H1 (cell line): Measurements from ENCODE around the gene CIT. TPM values are rescaled to one million over a fixed set of nuclear protein-coding genes. Genes with fewer than 3 reads are reported as not detected.

Experiments used
- CTCF ChIA-PET: fragments of 300-600 bp; sonication (Branson Sonifier 250); formaldehyde crosslinking; loops from one replicate; lab custom pipeline; 2021; ENCODE audit not compliant: partially characterized antibody; lab: Charles Lee
- POLR2A ChIA-PET: fragments of 300-600 bp; sonication (Branson Sonifier 250); formaldehyde crosslinking; loops from one replicate; lab custom pipeline; 2021; ENCODE audit warnings: inconsistent platforms; ENCODE audit not compliant: partially characterized antibody; lab: Charles Lee
- DNase-seq, 2 experiments: peaks; one replicate each; pipeline versions ENCODE4 v3.0.0 to v3.0.0-alpha.2; 2010 to 2022; ENCODE audit warnings: low spot score in 2 of 2, low read depth in 1 of 2, mixed read lengths in 1 of 2
- FAIRE-seq: peaks from 2 replicates; lab custom pipeline; 2011; peaks lifted over from hg19 to GRCh38; lab: Jason Lieb, UNC
- H2AFZ ChIP-seq: 2 replicates; pipeline ENCODE4 v1.8.1; 2012; ENCODE audit warnings: low read length, inconsistent platforms
- H2AK5ac ChIP-seq: 2 replicates; pipeline ENCODE4 v1.6.1; 2013; ENCODE audit warnings: low read depth, low read length
- H2BK120ac ChIP-seq: replicated peaks from 2 replicates; pipeline ENCODE3; 2013; ENCODE audit warnings: low read depth, low read length, inconsistent platforms
- H2BK12ac ChIP-seq: 2 replicates; pipeline ENCODE4 v1.6.1; 2013; ENCODE audit warnings: low read depth, low read length
- H2BK15ac ChIP-seq: 2 replicates; pipeline ENCODE4 v1.6.1; 2013; ENCODE audit warnings: low read length
- H2BK20ac ChIP-seq: 2 replicates; pipeline ENCODE4 v1.6.1; 2013; ENCODE audit warnings: low read length
- H2BK5ac ChIP-seq: 2 replicates; pipeline ENCODE4 v1.6.1; 2013; ENCODE audit warnings: low read depth, low read length
- H3K14ac ChIP-seq: 2 replicates; pipeline ENCODE4 v1.6.1; 2013; ENCODE audit warnings: inconsistent platforms; ENCODE audit not compliant: insufficient read length
- H3K18ac ChIP-seq: 2 replicates; pipeline ENCODE4 v1.6.1; 2013; ENCODE audit warnings: low read length; ENCODE audit errors: extremely low read depth
- H3K23ac ChIP-seq: 2 replicates; pipeline ENCODE4 v1.6.1; 2013; ENCODE audit warnings: inconsistent platforms; ENCODE audit not compliant: insufficient read length
- H3K23me2 ChIP-seq: 2 replicates; pipeline ENCODE4 v1.6.1; 2013; ENCODE audit warnings: low read depth, low read length
- H3K27ac ChIP-seq: 2 replicates; pipeline ENCODE4 v1.6.1; 2011; ENCODE audit warnings: low read depth, low read length, inconsistent platforms
- H3K27me3 ChIP-seq, 4 experiments: replicated peaks in 1 of 4; 1 replicate in 1 of 4; 2 replicates in 3 of 4; pipeline versions ENCODE4 v1.6.1 to v1.8.1; 2011 to 2013; ENCODE audit warnings: low read length in 3 of 4, mild to moderate bottlenecking in 3 of 4, inconsistent platforms in 2 of 4, mixed read lengths in 2 of 4, moderate library complexity in 1 of 4; ENCODE audit not compliant: control insufficient read depth in 3 of 4, insufficient read depth in 3 of 4; ENCODE audit errors: extremely low read depth in 1 of 4
- H3K36me3 ChIP-seq, 4 experiments: 2 replicates each; pipeline versions ENCODE4 v1.6.1 to v1.8.1; 2011 to 2013; ENCODE audit warnings: mild to moderate bottlenecking in 4 of 4, low read length in 3 of 4, moderate library complexity in 2 of 4, control low read depth in 1 of 4, inconsistent platforms in 1 of 4; ENCODE audit not compliant: insufficient read depth in 4 of 4, control insufficient read depth in 2 of 4
- H3K4ac ChIP-seq: replicated peaks from 2 replicates; pipeline ENCODE3; 2013; ENCODE audit warnings: low read length, low read depth, mixed read lengths, inconsistent platforms; ENCODE audit not compliant: insufficient read length
- H3K4me1 ChIP-seq, 4 experiments: replicated peaks in 1 of 4; 1 replicate in 1 of 4; 2 replicates in 3 of 4; pipeline versions ENCODE4 v1.6.1 to v1.8.1; 2011 to 2013; ENCODE audit warnings: low read length in 3 of 4, inconsistent platforms in 2 of 4, mixed read lengths in 1 of 4; ENCODE audit not compliant: insufficient read depth in 4 of 4, control insufficient read depth in 3 of 4
- H3K4me2 ChIP-seq, 2 experiments: 2 replicates each; pipeline versions ENCODE4 v1.6.1 to v1.8.1; 2011 to 2013; ENCODE audit warnings: low read depth in 2 of 2, low read length in 2 of 2, control low read depth in 1 of 2, inconsistent platforms in 1 of 2, mild to moderate bottlenecking in 1 of 2; ENCODE audit not compliant: insufficient read depth in 1 of 2
- H3K4me3 ChIP-seq, 4 experiments: fragments of 200-600, 300-600 bp in 1 of 4; sonication (generic), shearing (Covaris generic), sonication (Bioruptor Twin) in 1 of 4; 2 replicates each; pipeline versions ENCODE4 v1.5.1 to v1.8.1; 2011 to 2016; ENCODE audit warnings: low read length in 4 of 4, low read depth in 3 of 4, control low read depth in 2 of 4, inconsistent platforms in 2 of 4, mild to moderate bottlenecking in 2 of 4, mixed read lengths in 1 of 4, moderate library complexity in 1 of 4; ENCODE audit not compliant: insufficient read depth in 2 of 4; ENCODE audit errors: extremely low read depth in 1 of 4
- H3K56ac ChIP-seq: replicated peaks from 2 replicates; pipeline ENCODE3; 2013; ENCODE audit warnings: low read depth, mild to moderate bottlenecking, mixed read lengths, low read length, inconsistent platforms; ENCODE audit not compliant: insufficient read length
- H3K79me1 ChIP-seq: 2 replicates; pipeline ENCODE4 v1.6.1; 2013; ENCODE audit warnings: low read depth, low read length, control low read depth
- H3K79me2 ChIP-seq, 2 experiments: 2 replicates each; pipeline versions ENCODE4 v1.6.1 to v1.8.1; 2012 to 2013; ENCODE audit warnings: low read length in 2 of 2, mild to moderate bottlenecking in 2 of 2, inconsistent platforms in 1 of 2; ENCODE audit not compliant: insufficient read depth in 2 of 2, control insufficient read depth in 1 of 2
- H3K9ac ChIP-seq, 4 experiments: replicated peaks in 1 of 4; 1 replicate in 1 of 4; 2 replicates in 3 of 4; pipeline versions ENCODE4 v1.6.1 to v1.8.1; 2011 to 2013; ENCODE audit warnings: low read depth in 3 of 4, low read length in 3 of 4, control low read depth in 2 of 4, mild to moderate bottlenecking in 2 of 4, moderate library complexity in 2 of 4, inconsistent platforms in 1 of 4; ENCODE audit errors: extremely low read depth in 1 of 4
- H3K9me3 ChIP-seq, 2 experiments: 2 replicates each; pipeline versions ENCODE4 v1.6.1 to v1.8.1; 2012 to 2013; ENCODE audit warnings: mild to moderate bottlenecking in 2 of 2, moderate library complexity in 2 of 2, control low read depth in 1 of 2, inconsistent platforms in 1 of 2, low read depth in 1 of 2, low read length in 1 of 2, mixed read lengths in 1 of 2; ENCODE audit not compliant: insufficient read depth in 2 of 2
- H4K20me1 ChIP-seq, 2 experiments: replicated peaks in 1 of 2; 2 replicates each; pipeline versions ENCODE3 to v1.8.1; 2011 to 2013; ENCODE audit warnings: inconsistent platforms in 2 of 2, low read length in 2 of 2, mild to moderate bottlenecking in 1 of 2; ENCODE audit not compliant: insufficient read depth in 2 of 2, control insufficient read depth in 1 of 2
- H4K5ac ChIP-seq: 2 replicates; pipeline ENCODE4 v1.6.1; 2013; ENCODE audit warnings: low read length, low read depth, mixed read lengths, inconsistent platforms; ENCODE audit not compliant: insufficient read length
- H4K8ac ChIP-seq: 2 replicates; pipeline ENCODE4 v1.8.0; 2013; ENCODE audit warnings: mild to moderate bottlenecking, moderate library complexity, low read length, inconsistent platforms; ENCODE audit not compliant: insufficient read depth; ENCODE audit errors: extremely low read depth
- H4K91ac ChIP-seq: replicated peaks from 2 replicates; pipeline ENCODE3; 2013; ENCODE audit warnings: low read length, mixed read lengths, inconsistent platforms; ENCODE audit not compliant: insufficient read length
- ASH2L ChIP-seq: fragments of 200-600, 300-600 bp; sonication (generic); IDR thresholded peaks from one replicate; pipeline ENCODE4 v1.7.1; 2017; ENCODE audit warnings: low read length
- CBX8 ChIP-seq: fragments of 300-800, 300-1000 bp; sonication (generic); IDR thresholded peaks from 2 replicates; pipeline ENCODE4 v1.7.1; 2016; ENCODE audit warnings: low read depth, low read length, borderline replicate concordance
- EGR1 ChIP-seq: IDR thresholded peaks from 2 replicates; pipeline ENCODE4 v1.6.1; 2011; ENCODE audit warnings: low read depth, low read length, borderline replicate concordance
- GTF2F1 ChIP-seq: IDR thresholded peaks from 2 replicates; pipeline ENCODE4 v1.6.1; 2012; ENCODE audit warnings: low read depth, low read length, improper control_type of control experiment, borderline replicate concordance
- JUND ChIP-seq: IDR thresholded peaks from 2 replicates; pipeline ENCODE4 v1.6.1; 2011; ENCODE audit warnings: mild to moderate bottlenecking, improper control_type of control experiment, low read length
- SAP30 ChIP-seq: fragments of 300-600 bp; sonication (generic); IDR thresholded peaks from 2 replicates; pipeline ENCODE4 v1.7.1; 2012; ENCODE audit warnings: low read length, moderate library complexity, mild to moderate bottlenecking, inconsistent platforms; ENCODE audit not compliant: insufficient read depth, insufficient replicate concordance
- SIN3A ChIP-seq, 2 experiments: IDR thresholded peaks in 1 of 2; conservative IDR thresholded peaks in 1 of 2; 2 replicates each; pipeline ENCODE4 v1.6.1; 2011 to 2012; ENCODE audit warnings: low read length in 2 of 2, improper control_type of control experiment in 1 of 2, low read depth in 1 of 2, mild to moderate bottlenecking in 1 of 2
- TBP ChIP-seq: IDR thresholded peaks from 2 replicates; pipeline ENCODE4 v1.6.1; 2011; ENCODE audit warnings: low read depth, low read length, improper control_type of control experiment
- TCF12 ChIP-seq: IDR thresholded peaks from 2 replicates; pipeline ENCODE4 v1.6.1; 2011; ENCODE audit warnings: low read depth, mild to moderate bottlenecking, low read length
- TEAD4 ChIP-seq: IDR thresholded peaks from 2 replicates; pipeline ENCODE4 v1.6.1; 2012; ENCODE audit warnings: low read depth, low read length, inconsistent platforms, mixed read lengths
- WGBS, 2 experiments: shearing (Covaris generic) in 1 of 2; methylation state at CpG; one replicate each; pipeline versions ENCODE4 v1.1.6 to v1.1.7; 2013 to 2015; ENCODE audit warnings: low lambda C conversion rate in 2 of 2, mixed read lengths in 2 of 2, inconsistent platforms in 1 of 2, low coverage in 1 of 2, missing lambda C conversion rate in 1 of 2; ENCODE audit not compliant: insufficient replicate concordance in 2 of 2, insufficient coverage in 1 of 2, insufficient read length in 1 of 2; ENCODE audit errors: extremely low coverage in 1 of 2, missing lambda C conversion rate in 1 of 2; 5-methylcytosine and 5-hydroxymethylcytosine counted together
- polyA plus RNA-seq, 7 experiments: library from polyadenylated mRNA; depleted of rRNA in 3 of 7; stranded (reverse) in 5 of 7; unstranded in 2 of 7; fragments of >200 nt in 5 of 7; fragments of 200-250 nt in 2 of 7; gene quantifications; 1 replicate in 5 of 7; 2 replicates in 1 of 7; 4 replicates in 1 of 7; pipeline versions ENCODE4 v1.2.1 to v1.2.3, GENCODE V29; 2011 to 2013; ENCODE audit warnings: missing spikeins in 2 of 7, mixed read lengths in 2 of 7
- total RNA-seq: library from RNA; stranded (reverse); fragmentation: NEBNext Ultra II Directional; extraction: Animal tissue kit (Norgen Biotek cat#: 25700); gene quantifications from 2 replicates; pipeline ENCODE4 v1.2.1, GENCODE V29; 2021
- TF ChIP-seq, protein P1 (sequence below): IDR thresholded peaks from 2 replicates; pipeline ENCODE4 v1.6.1; 2011; ENCODE audit warnings: low read depth, mild to moderate bottlenecking, low read length; ENCODE audit not compliant: insufficient read depth

Gene CIT
- total and polyA plus RNA-seq, 2 of the 8 experiments (the other 6 are each of a cell fraction or from before 2014, with no cell fraction given) = 17.1 to 60.9 TPM

DNA sequence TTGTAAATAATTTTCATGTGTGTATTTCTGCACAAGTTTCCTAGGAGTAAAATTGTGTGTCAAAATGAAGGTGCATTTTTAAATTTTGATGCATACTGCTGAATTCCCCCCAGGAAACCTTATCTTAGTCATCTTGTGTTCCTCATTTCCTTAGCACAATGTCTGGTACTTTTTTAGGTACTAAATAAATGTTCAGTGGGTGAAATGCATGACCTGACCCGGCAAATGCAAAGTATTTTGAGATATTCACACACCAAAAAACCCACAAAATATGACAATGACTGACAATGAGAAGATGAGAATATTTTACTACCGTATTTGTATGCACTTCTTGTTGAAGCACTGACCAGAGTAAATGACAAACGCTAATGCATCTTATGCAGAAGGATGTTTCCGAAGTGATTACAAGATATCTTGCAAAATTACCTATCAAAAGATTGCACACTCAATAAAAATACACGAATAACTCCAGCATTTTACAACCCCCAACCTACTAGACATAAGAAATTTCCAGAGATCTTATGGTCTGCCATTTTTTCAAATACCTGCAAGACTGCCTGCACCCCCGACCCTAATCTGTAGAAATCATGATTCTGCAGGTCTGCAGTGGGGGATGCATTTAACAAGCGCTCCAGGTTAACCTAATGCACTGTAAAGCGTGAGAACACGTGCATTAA, 210.1 kb downstream of the CIT start:
- no peak overlapping the region for H3K27ac ChIP-seq
- no peak overlapping the region for H4K91ac ChIP-seq
- H3K4me3 ChIP-seq = peak overlapping the region; percentile 34 to 92 (median 48); a peak in 7 of 8 replicates
- peak overlapping the region; percentile 72 to 75 for H3K4me2 ChIP-seq
- no peaks in the 10 kb centered on the region; the same call in 1 of the 2 replicates for H3K79me1 ChIP-seq
- H3K9ac ChIP-seq = no peak overlapping the region
- POLR2A ChIA-PET = interaction anchor here (0.6 to 2.7 kb wide), 7 partner anchors 9 to 1291 kb away, joined by 3 to 14 read pairs (median 3); no protein-coding TSS in a partner anchor
- H3K4ac ChIP-seq = no peak overlapping the region
- no peak overlapping the region for H3K14ac ChIP-seq
- peak overlapping the region; percentile 18 for H3K56ac ChIP-seq
- no peak overlapping the region for H2BK5ac ChIP-seq
- H3K23ac ChIP-seq = no peak overlapping the region
- no peak overlapping the region for H4K5ac ChIP-seq
- no peak overlapping the region for H4K8ac ChIP-seq
- H2BK15ac ChIP-seq = no peak overlapping the region
- DNase-seq (no peak), FAIRE-seq (no peak)
- WGBS, 2 experiments = 44% methylated on average over 9 of the region's 9 CpGs; no CpG with 5 or more reads in 1 of the 2 experiments
- H2BK20ac ChIP-seq = no peak overlapping the region
- H3K36me3 ChIP-seq = peaks cover 0 to 19% (median 10%) of the 10 kb centered on the region in 4 experiments; a peak in 6 of 8 replicates
- no peak overlapping the region for H3K18ac ChIP-seq
- H3K27me3 ChIP-seq = no peaks in the 10 kb centered on the region; a peak in 1 of 7 replicates
- peaks cover 0 to 29% of the 10 kb centered on the region in 2 experiments; a peak in 3 of 4 replicates for H3K79me2 ChIP-seq
- H2BK120ac ChIP-seq = no peak overlapping the region
- H2AK5ac ChIP-seq = no peak overlapping the region
- CTCF ChIA-PET = interaction anchor here (0.7 to 3.1 kb wide), 6 partner anchors 8 to 32 kb away, joined by 3 to 14 read pairs (median 6); no protein-coding TSS in a partner anchor
- H4K20me1 ChIP-seq = peaks cover 0 to 1% of the 10 kb centered on the region in 2 experiments
- no peaks in the 10 kb centered on the region for H3K9me3 ChIP-seq
- H2AFZ ChIP-seq = peak overlapping the region; percentile 92
- peaks cover 4% of the 10 kb centered on the region; the same call in 1 of the 2 replicates for H3K23me2 ChIP-seq
- H2BK12ac ChIP-seq = no peak overlapping the region
- peaks cover 0 to 5% (median 1%) of the 10 kb centered on the region in 4 experiments; a peak in 2 of 7 replicates for H3K4me1 ChIP-seq
- TF ChIP-seq EGR1 = no peak
- TF ChIP-seq, protein P1, sequence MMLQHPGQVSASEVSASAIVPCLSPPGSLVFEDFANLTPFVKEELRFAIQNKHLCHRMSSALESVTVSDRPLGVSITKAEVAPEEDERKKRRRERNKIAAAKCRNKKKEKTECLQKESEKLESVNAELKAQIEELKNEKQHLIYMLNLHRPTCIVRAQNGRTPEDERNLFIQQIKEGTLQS = no peak
- TF ChIP-seq ASH2L = no peak
- no peak for TF ChIP-seq GTF2F1
- TF ChIP-seq SAP30 = no peak
- TF ChIP-seq TBP = no peak
- no peak for TF ChIP-seq JUND
- TF ChIP-seq TEAD4 = no peak
- no peak for TF ChIP-seq TCF12
- no peak for TF ChIP-seq CBX8
- TF ChIP-seq SIN3A (conservative IDR thresholded peaks at IDR 0.05 in 1 of 2, IDR thresholded peaks at IDR 0.05 in 1 of 2; ENCODE audit: low read depth in 1 of 2, low read length in 2 of 2) = no peak
